PC-9 (cell line): Measurements from ENCODE around the gene RGS7. TPM values are rescaled to one million over a fixed set of nuclear protein-coding genes. Genes with fewer than 3 reads are reported as not detected.

ENCODE experiments used
- microRNA-seq: library from miRNA; unstranded; fragments of <30 nt; microRNA quantifications from one replicate; pipeline ENCODE4 v1.2.0, GENCODE V29; 2021; ENCODE audit warnings: borderline number of aligned reads, borderline replicate concordance
- total RNA-seq: library from RNA; stranded (reverse); gene quantifications from 2 replicates; pipeline ENCODE4 v1.2.3, GENCODE V29; 2021

RGS7 gene
- total RNA-seq, 1 experiment from 2014 or later = 5.8 TPM

Small RNAs within 50 kb of the gene (microRNA-seq; reads per million reads assigned to microRNA genes)
- not detected for gene MIR3123

Other genes with a start within 250 kb of the RGS7 start
- 56.1 and 88.3 TPM in 2 replicates for gene FH, start 162.6 kb upstream of the RGS7 start, total RNA-seq
- gene KMO, start 175.2 kb upstream of the RGS7 start, total RNA-seq = 0.07 TPM in 1 of 2 replicates, not detected in the other